IPS-11a (cell line): Measurements from ENCODE around the gene BHLHE23.

ENCODE experiments used
- H3K4me3 ChIP-seq: one replicate; pipeline ENCODE4 v1.5.1; 2013; ENCODE audit warnings: low read depth, low read length, control low read depth

Gene BHLHE23

GRCh38 chr20:63006540-63007359 is at the start of gene BHLHE23:
TSS of gene BHLHE23 (minus strand) at chr20:63006964. CDS start at chr20:63006774, 190 bp downstream.
- H3K4me3 ChIP-seq, result peak within 1 kb of the TSS; percentile 24

DNA sequence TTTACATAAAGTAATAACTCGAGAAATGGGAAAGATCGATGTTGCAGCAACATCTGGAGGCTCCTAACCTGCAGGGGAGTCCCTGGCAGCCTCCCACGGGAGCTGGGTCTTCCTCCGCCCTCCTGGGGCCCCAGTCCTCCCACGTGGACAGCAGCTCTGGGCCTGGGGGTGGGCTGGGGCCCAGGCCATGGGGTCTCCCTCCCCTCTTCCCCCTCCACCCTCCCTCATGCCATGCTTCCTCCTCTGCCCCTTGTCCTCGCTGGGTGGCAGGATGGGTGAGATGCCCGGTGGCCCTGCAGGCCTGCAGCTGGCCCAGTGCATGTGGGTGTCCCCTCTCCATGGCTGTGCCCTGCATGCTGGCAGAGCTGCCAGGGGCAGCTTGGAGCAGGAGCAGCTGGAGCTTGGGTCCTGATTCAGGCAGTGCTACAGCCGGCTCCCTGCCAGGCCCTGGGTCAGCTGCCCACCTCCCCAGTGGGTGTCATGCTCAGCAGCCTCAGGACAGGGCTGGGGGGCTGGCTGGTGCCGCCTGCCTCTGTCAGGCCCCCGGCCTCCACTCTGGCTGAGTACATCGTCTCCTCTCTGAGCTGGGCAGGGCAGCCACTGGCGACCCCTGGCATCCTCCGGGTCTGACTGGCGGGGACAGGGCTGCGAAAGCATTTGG is 48.9 kb upstream of the BHLHE23 start:
- H3K4me3 ChIP-seq, result no peak overlapping the region

DNA sequence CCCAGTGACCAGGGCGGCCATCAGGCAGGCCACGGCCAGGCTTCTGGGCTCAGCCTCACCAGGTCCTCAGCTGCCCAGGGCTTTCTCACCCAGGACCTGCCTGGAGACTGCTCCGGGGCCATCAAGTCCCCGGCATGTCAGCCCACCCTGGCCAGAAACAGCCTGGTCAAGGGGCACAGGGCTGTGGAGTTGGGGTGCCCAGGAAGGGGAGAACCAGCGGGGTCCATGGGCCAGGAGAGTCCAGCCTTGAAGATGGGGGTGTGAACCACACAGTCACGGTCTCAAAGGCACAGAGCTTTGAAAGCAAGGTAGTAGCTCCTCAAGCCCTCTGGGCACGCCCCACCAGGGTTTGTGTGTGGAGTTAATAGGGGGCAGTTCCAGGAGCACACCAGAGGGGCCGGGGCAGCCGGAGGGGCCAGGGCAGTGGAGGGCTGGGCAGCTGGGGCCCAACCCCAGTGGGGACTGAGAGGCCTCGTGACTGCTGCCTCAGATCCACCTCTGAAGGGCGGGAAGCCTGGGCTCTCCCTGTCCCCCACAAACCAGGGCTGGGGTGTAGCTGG is 48.0 kb upstream of the BHLHE23 start:
- no peak overlapping the region for H3K4me3 ChIP-seq

GRCh38 chr20:63054103-63054474 is 47.3 kb upstream of the BHLHE23 start:
- H3K4me3 ChIP-seq, result no peak overlapping the region

DNA sequence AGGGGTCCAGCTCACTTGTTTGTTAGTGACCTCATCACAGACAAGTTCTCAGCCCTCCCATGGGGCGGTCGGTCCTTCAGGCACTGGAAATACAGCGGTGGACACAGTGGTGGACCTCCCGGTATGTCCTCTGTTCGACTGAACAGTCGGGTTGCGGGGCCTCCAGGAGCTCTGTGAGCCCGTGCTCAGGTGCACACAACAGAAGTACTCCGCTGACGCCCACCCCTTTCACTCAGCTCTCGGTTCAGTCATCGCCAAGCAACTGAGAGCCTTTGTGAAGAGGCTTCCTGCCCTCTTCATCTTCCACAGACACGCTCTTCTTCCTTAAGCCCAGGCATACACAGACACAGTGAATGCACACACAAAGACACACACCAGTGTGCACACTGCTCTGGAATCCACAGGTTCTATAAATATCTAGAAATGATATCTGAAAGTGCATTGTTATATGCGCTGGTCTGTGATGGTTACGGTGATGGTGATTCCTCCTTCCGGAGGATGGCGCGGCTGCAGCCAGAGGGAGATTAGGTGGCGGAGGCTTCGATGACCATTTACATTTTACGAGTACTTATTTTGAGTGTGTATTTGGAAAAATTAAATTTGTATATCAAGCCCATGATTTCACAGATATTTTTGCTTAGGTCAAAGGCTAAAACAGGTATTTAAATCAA is 46.8 kb upstream of the BHLHE23 start:
- H3K4me3 ChIP-seq, result no peak overlapping the region

DNA sequence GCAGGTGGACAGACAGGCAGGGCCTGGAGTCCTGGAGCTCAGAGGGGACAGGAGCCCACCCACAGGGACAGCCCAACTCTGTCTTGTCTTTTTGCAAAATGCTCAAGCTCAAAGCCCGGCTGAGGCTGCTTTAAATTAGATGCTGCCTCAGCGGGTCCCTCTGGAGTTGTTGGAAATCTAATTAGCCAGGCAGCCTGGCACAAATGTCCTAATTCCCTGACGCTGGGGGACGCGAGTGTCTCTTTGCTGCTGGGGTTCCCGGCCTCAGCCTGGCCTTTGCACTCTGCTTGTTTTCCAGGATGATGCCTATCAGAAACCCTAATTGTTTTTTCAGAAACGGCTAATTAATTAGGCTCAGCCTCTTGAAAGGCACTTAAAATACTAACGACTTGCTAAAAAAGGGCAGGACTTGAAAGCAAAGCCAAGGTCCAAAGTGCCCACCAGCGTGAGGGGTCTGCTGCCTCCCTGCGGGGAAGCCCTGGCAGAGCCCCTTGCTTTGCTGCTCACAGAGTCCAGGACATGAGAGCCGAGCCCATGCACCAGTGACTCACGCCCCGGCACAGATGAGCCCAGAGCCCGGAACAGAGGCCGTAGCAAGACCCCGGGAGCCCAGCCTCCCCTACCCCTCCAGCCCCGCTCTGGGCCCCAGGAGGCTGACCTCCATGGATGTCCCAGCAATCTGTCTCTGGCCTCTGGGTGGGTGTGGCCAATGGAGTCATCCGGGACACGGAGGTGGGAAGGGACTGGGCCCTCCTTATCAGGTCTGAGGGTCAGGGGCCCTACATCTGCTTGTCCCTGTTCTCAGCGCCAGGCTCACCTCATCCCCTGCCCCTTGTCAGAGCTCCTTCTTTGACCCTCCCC is 46.0 kb upstream of the BHLHE23 start:
- no peak overlapping the region for H3K4me3 ChIP-seq

DNA sequence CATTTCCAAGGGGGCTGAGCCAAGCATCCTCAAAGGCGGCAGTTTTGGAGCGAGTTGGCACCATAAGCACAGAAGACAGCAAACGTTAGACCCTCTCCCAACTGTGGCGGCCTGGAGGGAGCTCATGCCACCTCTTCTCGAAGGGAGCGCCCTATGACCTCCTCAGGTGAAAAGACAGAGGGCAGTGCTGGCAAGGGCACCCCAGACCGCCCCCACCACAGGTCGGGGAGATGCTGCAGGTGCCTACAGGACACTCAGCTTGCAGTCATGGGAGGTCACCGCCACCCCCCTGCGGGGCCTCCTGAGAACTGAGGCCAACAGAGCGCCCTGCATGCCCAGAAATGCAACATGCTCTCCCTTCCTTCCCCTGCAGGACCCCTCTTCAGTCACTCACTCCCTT is 45.1 kb upstream of the BHLHE23 start:
- no peak overlapping the region for H3K4me3 ChIP-seq

DNA sequence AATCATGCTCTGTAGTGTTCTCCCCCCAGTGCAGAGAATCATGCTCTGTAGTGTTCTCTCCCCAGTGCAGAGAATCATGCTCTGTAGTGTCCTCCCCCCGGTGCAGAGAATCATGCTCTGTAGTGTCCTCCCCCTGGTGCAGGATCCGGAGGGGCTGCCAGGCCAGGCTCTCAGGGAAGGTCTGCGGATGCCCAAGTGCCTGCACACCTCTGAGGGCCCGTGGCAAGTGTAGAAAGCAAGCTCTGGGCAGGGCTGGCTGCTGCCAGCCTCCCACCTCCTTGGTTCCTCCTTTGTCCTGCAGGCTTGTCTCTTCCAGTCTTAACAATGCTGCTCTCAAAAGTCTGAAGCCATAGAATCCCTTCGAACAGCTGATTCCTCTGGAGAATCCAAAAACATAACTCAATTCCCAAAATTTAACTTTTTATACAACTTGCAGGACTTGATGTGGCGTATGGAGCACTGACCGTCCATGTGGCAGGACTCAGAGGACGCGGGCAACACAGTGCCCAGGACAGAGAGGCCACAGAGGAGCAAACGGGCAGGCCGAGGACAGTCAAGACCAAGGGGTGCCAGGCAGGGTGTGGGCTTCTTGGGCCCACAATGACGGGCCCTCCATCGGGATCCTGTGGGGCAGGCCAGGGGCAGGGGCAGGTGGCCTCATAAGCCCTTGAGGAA is 44.6 kb upstream of the BHLHE23 start:
- H3K4me3 ChIP-seq, result no peak overlapping the region

DNA sequence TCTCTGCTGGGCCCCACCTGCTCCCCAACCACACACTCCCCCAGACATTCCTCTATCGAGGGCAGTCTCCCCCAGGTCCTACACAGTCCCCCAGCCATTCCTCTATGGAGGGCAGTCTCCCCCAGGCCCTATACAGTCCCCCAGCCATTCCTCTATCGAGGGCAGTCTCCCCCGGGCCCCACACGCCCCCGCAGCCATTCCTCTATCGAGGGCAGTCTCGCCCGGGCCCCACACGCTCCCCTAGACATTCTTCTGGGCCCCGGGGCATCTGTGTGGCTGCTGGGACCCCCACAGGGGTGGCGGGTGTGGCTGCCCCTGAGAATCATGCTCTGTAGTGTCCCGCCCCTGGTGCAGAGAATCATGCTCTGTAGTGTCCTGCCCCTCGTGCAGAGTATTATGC is 43.6 kb upstream of the BHLHE23 start:
- no peak overlapping the region for H3K4me3 ChIP-seq

DNA sequence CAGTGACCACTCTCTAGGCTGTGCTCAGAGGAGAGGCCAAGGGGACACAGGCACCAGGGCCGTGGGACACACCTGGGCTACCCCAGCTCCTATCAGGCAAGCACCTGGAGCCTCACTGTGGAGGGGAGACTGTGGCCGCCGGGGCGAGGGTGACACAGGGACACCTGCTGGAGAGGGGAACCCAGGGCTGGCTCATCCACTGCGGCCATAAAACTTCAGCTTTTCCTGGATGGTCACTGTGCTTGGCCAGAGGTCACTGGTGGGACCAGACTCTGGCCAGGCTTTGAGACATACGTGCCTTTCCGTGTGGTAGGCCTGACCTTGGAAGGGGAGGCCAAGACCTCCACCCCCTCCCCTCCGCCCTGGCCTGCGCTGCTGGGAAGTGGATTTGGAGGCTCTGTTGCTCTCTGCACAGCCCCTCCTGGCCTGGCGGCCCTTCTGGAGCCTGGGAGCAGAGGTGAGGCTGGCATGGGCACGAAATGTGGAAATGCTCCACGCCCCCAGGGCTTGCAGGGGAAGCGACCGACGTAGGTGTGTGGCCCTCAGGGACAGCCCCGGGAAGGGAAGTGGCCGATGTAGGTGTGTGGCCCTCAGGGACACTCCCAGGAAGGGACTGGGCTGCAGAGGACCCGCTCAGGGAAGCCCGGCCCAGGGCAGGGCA is 42.9 kb upstream of the BHLHE23 start:
- H3K4me3 ChIP-seq, result no peak overlapping the region

- no peak overlapping the region for H3K4me3 ChIP-seq
Measured at GRCh38 chr20:63049191-63049518, 42.4 kb upstream of the BHLHE23 start.

DNA sequence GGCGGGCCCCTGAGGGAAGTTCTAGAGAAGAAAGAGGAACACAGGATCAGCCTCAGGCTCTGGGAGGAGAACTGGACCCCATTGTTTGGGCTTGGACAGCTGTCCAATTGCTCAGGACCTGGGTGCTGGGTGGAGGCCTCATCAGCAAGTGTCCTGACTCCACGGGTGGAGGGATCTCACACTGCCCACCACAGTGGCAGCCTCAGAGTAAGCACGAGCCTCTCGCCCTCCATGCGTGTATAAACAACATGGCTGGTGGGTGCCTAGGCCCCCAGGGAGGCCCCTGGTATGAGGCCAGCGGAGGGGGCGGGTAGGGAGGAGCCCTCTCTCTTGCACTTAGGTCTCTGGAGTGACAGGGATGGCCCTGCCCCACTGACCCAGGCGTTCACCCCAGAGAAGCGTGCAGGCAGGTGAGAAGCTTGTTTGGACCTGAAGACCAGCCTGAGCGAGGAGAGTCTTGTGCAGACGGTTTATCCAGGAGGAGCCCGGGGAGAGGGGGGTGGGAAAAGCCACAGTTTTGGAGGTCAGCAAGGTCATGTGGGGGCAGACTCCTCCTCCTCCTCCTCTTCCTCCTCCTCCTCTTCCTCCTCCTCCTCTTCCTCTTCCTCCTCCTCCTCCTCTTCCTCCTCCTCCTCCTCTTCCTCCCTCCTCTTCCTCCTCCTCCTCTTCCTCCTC is 41.9 kb upstream of the BHLHE23 start:
- H3K4me3 ChIP-seq, result no peak overlapping the region

DNA sequence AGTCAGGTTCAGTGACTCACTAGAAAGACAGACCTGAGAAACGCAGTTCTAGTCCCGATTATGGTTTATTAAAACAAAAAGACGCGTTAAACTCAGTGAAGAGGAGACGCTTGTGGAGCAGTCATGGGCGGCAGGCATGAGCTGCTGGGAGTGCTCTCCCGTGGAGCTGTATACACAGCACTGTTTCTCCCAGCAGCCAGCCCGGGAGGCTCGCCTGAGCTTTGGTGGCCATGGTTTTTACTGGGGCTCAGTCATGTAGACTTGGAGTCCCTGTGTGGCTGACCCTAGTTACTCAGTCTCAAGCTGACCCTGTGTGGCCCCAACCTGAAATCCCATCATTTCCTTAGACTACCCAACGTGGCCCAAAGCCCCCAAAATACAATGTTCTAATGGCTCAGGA is 41.2 kb upstream of the BHLHE23 start:
- H3K4me3 ChIP-seq, result no peak overlapping the region

GRCh38 chr20:63047267-63047666 is 40.5 kb upstream of the BHLHE23 start:
- no peak overlapping the region for H3K4me3 ChIP-seq

DNA sequence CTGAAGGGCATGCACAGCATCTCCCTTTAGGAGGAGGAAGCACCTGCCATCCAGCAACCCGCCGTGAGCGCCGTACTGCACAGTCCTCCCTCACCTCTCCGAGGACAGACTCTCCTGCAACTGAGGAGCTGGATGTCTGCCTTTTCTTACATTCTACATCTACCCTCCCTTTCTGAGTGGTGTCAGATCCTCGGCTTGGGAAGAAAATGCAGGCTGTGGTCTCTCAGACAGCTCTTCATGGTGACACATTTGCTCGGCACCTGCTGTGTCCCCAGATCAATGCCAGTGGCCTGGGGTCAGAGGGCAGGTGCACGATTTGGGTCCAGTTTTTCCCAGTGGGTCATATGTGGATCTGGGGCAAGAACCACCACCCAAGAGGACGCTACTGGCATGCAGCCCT is 40.1 kb upstream of the BHLHE23 start:
- H3K4me3 ChIP-seq, result no peak overlapping the region

- no peak overlapping the region for H3K4me3 ChIP-seq
Measured at GRCh38 chr20:63045991-63046390, 39.2 kb upstream of the BHLHE23 start.

- no peak overlapping the region for H3K4me3 ChIP-seq
Measured at GRCh38 chr20:63045401-63045800, 38.6 kb upstream of the BHLHE23 start.

- H3K4me3 ChIP-seq, result no peak overlapping the region
Measured at GRCh38 chr20:63044605-63045004, 37.8 kb upstream of the BHLHE23 start.

DNA sequence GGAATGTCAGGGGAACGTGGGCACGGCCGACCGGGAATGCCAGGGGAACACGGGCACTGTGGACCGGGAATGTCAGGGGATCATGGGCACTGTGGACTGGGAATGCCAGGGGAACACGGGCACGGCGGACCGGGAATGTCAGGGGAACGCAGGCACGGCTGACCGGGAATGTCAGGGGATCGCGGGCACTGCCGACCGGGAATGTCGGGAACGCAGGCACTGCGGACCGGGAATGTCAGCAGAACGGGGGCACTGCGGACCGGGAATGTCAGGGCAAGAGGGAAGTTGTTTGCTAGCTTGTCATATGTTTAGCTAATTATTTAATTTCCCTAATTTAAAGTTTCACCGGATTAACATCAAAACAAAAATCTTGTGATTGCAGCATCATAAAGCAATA is 37.4 kb upstream of the BHLHE23 start:
- no peak overlapping the region for H3K4me3 ChIP-seq
